ENCODE measurements around the gene TUBE1.
"Not testable (repeated sequence)": the region's sequence is repeated elsewhere in the genome, so short reads cannot be mapped to it uniquely, and the experiment has no call there.

Gene TUBE1

GRCh38 chr6:112062966-112063365, 24.3 kb downstream of the TUBE1 start:
- Histone ChIP-seq H3K9me3 (ENCODE audit: control insufficient read depth, low read length) (no peaks in the 10 kb centered on the region), H3K4me1 (ENCODE audit: control insufficient read depth, insufficient read depth, low read length) (peaks cover 6% of the 10 kb centered on the region), H3K36me3 (ENCODE audit: control insufficient read depth, insufficient read depth, low read length, severe bottlenecking) (no peaks in the 10 kb centered on the region), H3K4me3 (ENCODE audit: low read length) (no peak overlapping the region), H3K27me3 (replicated peaks; ENCODE audit: control insufficient read depth, insufficient read depth, low read length) (no peaks in the 10 kb centered on the region), H3K9ac (ENCODE audit: low read length) (no peak overlapping the region)
- no peak for DNase-seq (ENCODE audit: low read depth)

- Histone ChIP-seq H3K4me3 (ENCODE audit: low read length) (no peak overlapping the region), H3K36me3 (ENCODE audit: control insufficient read depth, insufficient read depth, low read length, severe bottlenecking) (no peaks in the 10 kb centered on the region), H3K27me3 (replicated peaks; ENCODE audit: control insufficient read depth, insufficient read depth, low read length) (no peaks in the 10 kb centered on the region), H3K9me3 (ENCODE audit: control insufficient read depth, low read length) (no peaks in the 10 kb centered on the region), H3K9ac (ENCODE audit: low read length) (no peak overlapping the region), H3K4me1 (ENCODE audit: control insufficient read depth, insufficient read depth, low read length) (peaks cover 6% of the 10 kb centered on the region)
- DNase-seq (ENCODE audit: low read depth): no peak
These were observed 25.7 kb downstream of the TUBE1 start for GRCh38 chr6:112061605-112062004.

GRCh38 chr6:112058243-112059032, 28.8 kb downstream of the TUBE1 start:
- H3K36me3 ChIP-seq (ENCODE audit: control insufficient read depth, insufficient read depth, low read length, severe bottlenecking): no peaks in the 10 kb centered on the region
- H3K4me1 ChIP-seq (ENCODE audit: control insufficient read depth, insufficient read depth, low read length): peaks cover 4% of the 10 kb centered on the region
- H3K27me3 ChIP-seq (replicated peaks; ENCODE audit: control insufficient read depth, insufficient read depth, low read length): no peaks in the 10 kb centered on the region
- H3K9me3 ChIP-seq (ENCODE audit: control insufficient read depth, low read length): no peaks in the 10 kb centered on the region
- DNase-seq (ENCODE audit: low read depth): no peak
- H3K9ac ChIP-seq (ENCODE audit: low read length): no peak overlapping the region
- H3K4me3 ChIP-seq (ENCODE audit: low read length): no peak overlapping the region

GRCh38 chr6:112054555-112055190, 32.6 kb downstream of the TUBE1 start:
- H3K27me3 ChIP-seq (replicated peaks; ENCODE audit: control insufficient read depth, insufficient read depth, low read length): no peaks in the 10 kb centered on the region
- peak; percentile 7 for DNase-seq (ENCODE audit: low read depth)
- no peaks in the 10 kb centered on the region for H3K36me3 ChIP-seq (ENCODE audit: control insufficient read depth, insufficient read depth, low read length, severe bottlenecking)
- H3K9ac ChIP-seq (ENCODE audit: low read length): no peak overlapping the region
- peaks cover 8% of the 10 kb centered on the region for H3K9me3 ChIP-seq (ENCODE audit: control insufficient read depth, low read length)
- H3K4me1 ChIP-seq (ENCODE audit: control insufficient read depth, insufficient read depth, low read length): no peaks in the 10 kb centered on the region
- no peak overlapping the region for H3K4me3 ChIP-seq (ENCODE audit: low read length)

GRCh38 chr6:112054001-112054400, 33.3 kb downstream of the TUBE1 start, which contains the start of gene CCN6:
Gene CCN6, plus strand, starts transcription at chr6:112054104. Its CDS starts 254 bp downstream, at chr6:112054358.
- Histone ChIP-seq H3K36me3 (ENCODE audit: control insufficient read depth, insufficient read depth, low read length, severe bottlenecking) (no peaks in the 10 kb centered on the region), H3K4me1 (ENCODE audit: control insufficient read depth, insufficient read depth, low read length) (peaks cover 2% of the 10 kb centered on the region), H3K4me3 (ENCODE audit: low read length) (no peak within 1 kb of the TSS), H3K9me3 (ENCODE audit: control insufficient read depth, low read length) (peaks cover 8% of the 10 kb centered on the region), H3K27me3 (replicated peaks; ENCODE audit: control insufficient read depth, insufficient read depth, low read length) (no peaks in the 10 kb centered on the region), H3K9ac (ENCODE audit: low read length) (no peak within 1 kb of the TSS)
- no peak for DNase-seq (ENCODE audit: low read depth)

- not testable (repeated sequence) for H3K9me3 ChIP-seq (ENCODE audit: control insufficient read depth, low read length); H3K4me3 ChIP-seq (ENCODE audit: low read length); DNase-seq (ENCODE audit: low read depth); H3K9ac ChIP-seq (ENCODE audit: low read length); H3K36me3 ChIP-seq (ENCODE audit: control insufficient read depth, insufficient read depth, low read length, severe bottlenecking); H3K27me3 ChIP-seq (replicated peaks; ENCODE audit: control insufficient read depth, insufficient read depth, low read length); H3K4me1 ChIP-seq (ENCODE audit: control insufficient read depth, insufficient read depth, low read length)
These were observed 36.0 kb downstream of the TUBE1 start for GRCh38 chr6:112051251-112051740.

GRCh38 chr6:112050429-112050828, 36.9 kb downstream of the TUBE1 start:
- H3K4me1 ChIP-seq (ENCODE audit: control insufficient read depth, insufficient read depth, low read length): peaks cover 5% of the 10 kb centered on the region
- DNase-seq (ENCODE audit: low read depth): no peak
- H3K36me3 ChIP-seq (ENCODE audit: control insufficient read depth, insufficient read depth, low read length, severe bottlenecking): no peaks in the 10 kb centered on the region
- H3K27me3 ChIP-seq (replicated peaks; ENCODE audit: control insufficient read depth, insufficient read depth, low read length): no peaks in the 10 kb centered on the region
- H3K9me3 ChIP-seq (ENCODE audit: control insufficient read depth, low read length): peaks cover 8% of the 10 kb centered on the region
- no peak overlapping the region for H3K4me3 ChIP-seq (ENCODE audit: low read length)
- no peak overlapping the region for H3K9ac ChIP-seq (ENCODE audit: low read length)

- no peak for DNase-seq (ENCODE audit: low read depth)
- Histone ChIP-seq H3K9me3 (ENCODE audit: control insufficient read depth, low read length) (peaks cover 8% of the 10 kb centered on the region), H3K9ac (ENCODE audit: low read length) (no peak overlapping the region), H3K4me1 (ENCODE audit: control insufficient read depth, insufficient read depth, low read length) (peaks cover 9% of the 10 kb centered on the region), H3K27me3 (replicated peaks; ENCODE audit: control insufficient read depth, insufficient read depth, low read length) (no peaks in the 10 kb centered on the region), H3K36me3 (ENCODE audit: control insufficient read depth, insufficient read depth, low read length, severe bottlenecking) (no peaks in the 10 kb centered on the region), H3K4me3 (ENCODE audit: low read length) (no peak overlapping the region)
These were observed 37.3 kb downstream of the TUBE1 start for GRCh38 chr6:112049996-112050395.

- no peaks in the 10 kb centered on the region for H3K36me3 ChIP-seq (ENCODE audit: control insufficient read depth, insufficient read depth, low read length, severe bottlenecking)
- no peaks in the 10 kb centered on the region for H3K27me3 ChIP-seq (replicated peaks; ENCODE audit: control insufficient read depth, insufficient read depth, low read length)
- no peak overlapping the region for H3K9ac ChIP-seq (ENCODE audit: low read length)
- DNase-seq (ENCODE audit: low read depth): peak; percentile 8
- H3K4me3 ChIP-seq (ENCODE audit: low read length): no peak overlapping the region
- H3K9me3 ChIP-seq (ENCODE audit: control insufficient read depth, low read length): peaks cover 8% of the 10 kb centered on the region
- H3K4me1 ChIP-seq (ENCODE audit: control insufficient read depth, insufficient read depth, low read length): peaks cover 17% of the 10 kb centered on the region
These were observed 38.1 kb downstream of the TUBE1 start for GRCh38 chr6:112049026-112049799.

- not testable (repeated sequence) for DNase-seq (ENCODE audit: low read depth); H3K9me3 ChIP-seq (ENCODE audit: control insufficient read depth, low read length); H3K27me3 ChIP-seq (replicated peaks; ENCODE audit: control insufficient read depth, insufficient read depth, low read length); H3K4me3 ChIP-seq (ENCODE audit: low read length); H3K9ac ChIP-seq (ENCODE audit: low read length); H3K36me3 ChIP-seq (ENCODE audit: control insufficient read depth, insufficient read depth, low read length, severe bottlenecking)
- H3K4me1 ChIP-seq (ENCODE audit: control insufficient read depth, insufficient read depth, low read length): peaks cover 26% of the 10 kb centered on the region
These were observed 39.8 kb downstream of the TUBE1 start for GRCh38 chr6:112047523-112047922.

- H3K36me3 ChIP-seq (ENCODE audit: control insufficient read depth, insufficient read depth, low read length, severe bottlenecking): no peaks in the 10 kb centered on the region
- no peaks in the 10 kb centered on the region for H3K27me3 ChIP-seq (replicated peaks; ENCODE audit: control insufficient read depth, insufficient read depth, low read length)
- peak overlapping the region; percentile 42 for H3K9ac ChIP-seq (ENCODE audit: low read length)
- H3K4me1 ChIP-seq (ENCODE audit: control insufficient read depth, insufficient read depth, low read length): peaks cover 50% of the 10 kb centered on the region
- peak; percentile 84 for DNase-seq (ENCODE audit: low read depth)
- H3K9me3 ChIP-seq (ENCODE audit: control insufficient read depth, low read length): no peaks in the 10 kb centered on the region
- H3K4me3 ChIP-seq (ENCODE audit: low read length): no peak overlapping the region
These were observed 42.4 kb downstream of the TUBE1 start for GRCh38 chr6:112044856-112045255.

All from adipocyte (in vitro differentiated cells).